HL-60 (cell line): ENCODE results near the gene CRLF3.

ENCODE experiments used
- CTCF ChIP-seq: IDR thresholded peaks from one replicate; pipeline ENCODE4 v1.5.1; 2011; ENCODE audit warnings: low read length, control low read depth, inconsistent platforms; ENCODE audit not compliant: insufficient read depth
- GABPA ChIP-seq: IDR thresholded peaks from 2 replicates; pipeline ENCODE4 v1.6.1; 2012; ENCODE audit warnings: low read depth
- POLR2AphosphoS5 ChIP-seq: IDR thresholded peaks from 2 replicates; pipeline ENCODE4 v1.6.1; 2012; ENCODE audit warnings: low read depth
- REST ChIP-seq: IDR thresholded peaks from 2 replicates; pipeline ENCODE4 v1.6.1; 2012; ENCODE audit warnings: low read depth; ENCODE audit not compliant: insufficient replicate concordance

- TF ChIP-seq CTCF (no peak), REST (no peak), GABPA (no peak), POLR2AphosphoS5 (no peak)
Measured at GRCh38 chr17:30788918-30789317, 35.6 kb downstream of the CRLF3 start.
